Liver (tissue), 9 donors: ENCODE measurements around the gene BRINP1. TPM values are rescaled to one million over a fixed set of nuclear protein-coding genes. Genes with fewer than 3 reads are reported as not detected.

ENCODE experiments used
- DNase-seq: peaks from one replicate; pipeline ENCODE4 v3.0.0-alpha.2; 2017; ENCODE audit warnings: low spot score
- H3K27ac ChIP-seq, 2 donors: one replicate each; pipeline ENCODE4 v1.7.0; 2013; ENCODE audit warnings: inconsistent platforms in 2 of 2, low read length in 2 of 2, control low read depth in 1 of 2, low read depth in 1 of 2, mild to moderate bottlenecking in 1 of 2
- H3K27me3 ChIP-seq, 4 donors: one replicate each; pipeline versions ENCODE4 v1.6.1 to v1.7.0; 2013; ENCODE audit warnings: low read length in 3 of 4, inconsistent platforms in 1 of 4, mild to moderate bottlenecking in 1 of 4, moderate library complexity in 1 of 4; ENCODE audit not compliant: control insufficient read depth in 4 of 4, insufficient read depth in 4 of 4
- H3K36me3 ChIP-seq, 4 donors: one replicate each; pipeline versions ENCODE4 v1.6.1 to v1.7.0; 2013; ENCODE audit warnings: low read length in 3 of 4, mild to moderate bottlenecking in 3 of 4, low read depth in 1 of 4, moderate library complexity in 1 of 4; ENCODE audit not compliant: control insufficient read depth in 4 of 4, insufficient read depth in 3 of 4
- H3K4me1 ChIP-seq, 4 donors: one replicate each; pipeline versions ENCODE4 v1.6.1 to v1.7.0; 2013; ENCODE audit warnings: low read length in 3 of 4, mild to moderate bottlenecking in 3 of 4, moderate library complexity in 1 of 4; ENCODE audit not compliant: control insufficient read depth in 4 of 4, insufficient read depth in 4 of 4
- H3K4me3 ChIP-seq, 3 donors: one replicate each; pipeline versions ENCODE4 v1.6.1 to v1.7.0; 2013; ENCODE audit warnings: low read length in 3 of 3, control low read depth in 1 of 3, low read depth in 1 of 3, mild to moderate bottlenecking in 1 of 3
- H3K9ac ChIP-seq, 2 donors: one replicate each; pipeline ENCODE4 v1.7.0; 2013; ENCODE audit warnings: low read length in 2 of 2, mild to moderate bottlenecking in 2 of 2, moderate library complexity in 2 of 2, control low read depth in 1 of 2, low read depth in 1 of 2
- H3K9me3 ChIP-seq, 4 donors: one replicate each; pipeline versions ENCODE4 v1.6.1 to v1.7.0; 2013; ENCODE audit warnings: low read length in 3 of 4; ENCODE audit not compliant: control insufficient read depth in 4 of 4
- EGR1 ChIP-seq, 2 donors: IDR thresholded peaks; 2 replicates each; pipeline ENCODE4 v1.6.1; 2016 to 2018; ENCODE audit warnings: antibody characterized with exemption in 2 of 2, low read depth in 2 of 2
- FOXA1 ChIP-seq: IDR thresholded peaks from 2 replicates; pipeline ENCODE4 v1.6.1; 2016; ENCODE audit warnings: antibody characterized with exemption
- FOXA2 ChIP-seq: IDR thresholded peaks from 2 replicates; pipeline ENCODE4 v1.6.1; 2016; ENCODE audit warnings: antibody characterized with exemption
- GABPA ChIP-seq, 2 donors: IDR thresholded peaks in 1 of 2; conservative IDR thresholded peaks in 1 of 2; 2 replicates each; pipeline ENCODE4 v1.6.1; 2016; ENCODE audit warnings: antibody characterized with exemption in 2 of 2, mild to moderate bottlenecking in 1 of 2, moderate library complexity in 1 of 2
- HNF4A ChIP-seq, 2 donors: conservative IDR thresholded peaks; 2 replicates each; pipeline ENCODE4 v1.6.1; 2016; ENCODE audit warnings: antibody characterized with exemption in 2 of 2, mild to moderate bottlenecking in 2 of 2
- HNF4G ChIP-seq: IDR thresholded peaks from 2 replicates; pipeline ENCODE4 v1.6.1; 2016; ENCODE audit warnings: antibody characterized with exemption
- JUND ChIP-seq, 2 donors: IDR thresholded peaks; 2 replicates each; pipeline ENCODE4 v1.6.1; 2016; ENCODE audit warnings: antibody characterized with exemption in 2 of 2
- NR2F2 ChIP-seq: IDR thresholded peaks from 2 replicates; pipeline ENCODE4 v1.6.1; 2016; ENCODE audit warnings: antibody characterized with exemption
- RAD21 ChIP-seq, 2 donors: IDR thresholded peaks; 2 replicates each; pipeline ENCODE4 v1.6.1; 2016; ENCODE audit warnings: antibody characterized with exemption in 2 of 2, mild to moderate bottlenecking in 2 of 2
- REST ChIP-seq: IDR thresholded peaks from 2 replicates; pipeline ENCODE4 v1.6.1; 2016; ENCODE audit warnings: antibody characterized with exemption, mild to moderate bottlenecking
- RXRA ChIP-seq, 2 donors: IDR thresholded peaks; 2 replicates each; pipeline ENCODE4 v1.6.1; 2017 to 2018; ENCODE audit warnings: antibody characterized with exemption in 2 of 2, mild to moderate bottlenecking in 1 of 2
- SP1 ChIP-seq: IDR thresholded peaks from 2 replicates; pipeline ENCODE4 v1.6.1; 2018; ENCODE audit warnings: antibody characterized with exemption, mild to moderate bottlenecking
- TAF1 ChIP-seq: conservative IDR thresholded peaks from 2 replicates; pipeline ENCODE4 v1.6.1; 2016; ENCODE audit warnings: antibody characterized with exemption, mild to moderate bottlenecking
- YY1 ChIP-seq: IDR thresholded peaks from 2 replicates; pipeline ENCODE4 v1.6.1; 2016; ENCODE audit warnings: antibody characterized with exemption, mild to moderate bottlenecking
- ZBTB33 ChIP-seq: IDR thresholded peaks from 2 replicates; pipeline ENCODE4 v1.6.1; 2016; ENCODE audit warnings: antibody characterized with exemption
- WGBS: extraction: QIAGEN DNeasy Blood & Tissue Kit; methylation state at CpG from one replicate; pipeline ENCODE4 v1.1.7; 2013; 5-methylcytosine and 5-hydroxymethylcytosine counted together
- polyA plus RNA-seq, 2 donors: library from polyadenylated mRNA; stranded (reverse) in 1 of 2; unstranded in 1 of 2; fragments of 200-250 nt in 1 of 2; fragments of >200 nt in 1 of 2; fragmentation: Nextera tagmentation in 1 of 2; extraction: Ambion mirVana in 1 of 2; gene quantifications; one replicate each; pipeline versions ENCODE4 v1.2.1 to v1.2.3, GENCODE V29; 2013 to 2015
- total RNA-seq, 2 donors: library from RNA; depleted of rRNA; stranded (reverse); fragments of >200 nt; gene quantifications; one replicate each; pipeline ENCODE4 v1.2.3, GENCODE V29; 2014
- TF ChIP-seq, protein P1 (sequence below): IDR thresholded peaks from 2 replicates; pipeline ENCODE4 v1.6.1; 2016; ENCODE audit warnings: antibody characterized with exemption
- TF ChIP-seq, protein P2 (sequence below): fragments of 150-350 bp; IDR thresholded peaks from 2 replicates; pipeline ENCODE4 v1.5.1; 2017; ENCODE audit warnings: improper control_type of control experiment, low read depth, low read length; ENCODE audit not compliant: missing input control
- TF ChIP-seq, protein P3 (sequence below): IDR thresholded peaks from 2 replicates; pipeline ENCODE4 v1.6.1; 2016; ENCODE audit warnings: antibody characterized with exemption
- donor health status: healthy.
- donor health status: healthy.
- donor health status: healthy.
- donor health status: healthy.
- donor health status: healthy.

The BRINP1 gene, protein sequence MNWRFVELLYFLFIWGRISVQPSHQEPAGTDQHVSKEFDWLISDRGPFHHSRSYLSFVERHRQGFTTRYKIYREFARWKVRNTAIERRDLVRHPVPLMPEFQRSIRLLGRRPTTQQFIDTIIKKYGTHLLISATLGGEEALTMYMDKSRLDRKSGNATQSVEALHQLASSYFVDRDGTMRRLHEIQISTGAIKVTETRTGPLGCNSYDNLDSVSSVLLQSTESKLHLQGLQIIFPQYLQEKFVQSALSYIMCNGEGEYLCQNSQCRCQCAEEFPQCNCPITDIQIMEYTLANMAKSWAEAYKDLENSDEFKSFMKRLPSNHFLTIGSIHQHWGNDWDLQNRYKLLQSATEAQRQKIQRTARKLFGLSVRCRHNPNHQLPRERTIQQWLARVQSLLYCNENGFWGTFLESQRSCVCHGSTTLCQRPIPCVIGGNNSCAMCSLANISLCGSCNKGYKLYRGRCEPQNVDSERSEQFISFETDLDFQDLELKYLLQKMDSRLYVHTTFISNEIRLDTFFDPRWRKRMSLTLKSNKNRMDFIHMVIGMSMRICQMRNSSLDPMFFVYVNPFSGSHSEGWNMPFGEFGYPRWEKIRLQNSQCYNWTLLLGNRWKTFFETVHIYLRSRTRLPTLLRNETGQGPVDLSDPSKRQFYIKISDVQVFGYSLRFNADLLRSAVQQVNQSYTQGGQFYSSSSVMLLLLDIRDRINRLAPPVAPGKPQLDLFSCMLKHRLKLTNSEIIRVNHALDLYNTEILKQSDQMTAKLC
- total RNA-seq (under 1 TPM; under 0.01 to 0.33 TPM), polyA plus RNA-seq (under 1 TPM; 0.04 to 0.43 TPM)

GRCh38 chr9:119368681-119369581 is at the start of gene BRINP1:
Gene BRINP1 (minus strand): TSS chr9:119369435. CDS start chr9:119313355, 56,080 bp downstream.
- Histone ChIP-seq H3K9me3 (no peaks in the 10 kb centered on the region), H3K27me3 (peaks cover 0 to 12% (median 3%) of the 10 kb centered on the region in 4 donors), H3K36me3 (no peaks in the 10 kb centered on the region), H3K4me3 (peak within 1 kb of the TSS in 1 of 3 donors; percentile 37), H3K9ac (no peak within 1 kb of the TSS), H3K4me1 (peaks cover 0 to 5% (median 4%) of the 10 kb centered on the region in 4 donors), H3K27ac (no peak within 1 kb of the TSS)
- DNase-seq: no peak
- 3% methylated on average over 91 of the region's 91 CpGs for WGBS
- TF ChIP-seq NR2F2 (no peak), RAD21 (IDR thresholded peaks at IDR 0.05) (no peak), JUND (IDR thresholded peaks at IDR 0.05) (no peak), HNF4A (conservative IDR thresholded peaks at IDR 0.05) (no peak), REST (no peak), YY1 (no peak), FOXA2 (no peak), RXRA (IDR thresholded peaks at IDR 0.05) (no peak), GABPA (IDR thresholded peaks at IDR 0.05 in 1 of 2, conservative IDR thresholded peaks at IDR 0.05 in 1 of 2) (no peak), TAF1 (no peak), EGR1 (IDR thresholded peaks at IDR 0.05; ENCODE audit: low read depth in 2 of 2) (no peak), FOXA1 (no peak), HNF4G (no peak), ZBTB33 (no peak), SP1 (no peak)
- TF ChIP-seq, protein P1, sequence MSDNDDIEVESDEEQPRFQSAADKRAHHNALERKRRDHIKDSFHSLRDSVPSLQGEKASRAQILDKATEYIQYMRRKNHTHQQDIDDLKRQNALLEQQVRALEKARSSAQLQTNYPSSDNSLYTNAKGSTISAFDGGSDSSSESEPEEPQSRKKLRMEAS: no peak
- TF ChIP-seq, protein P2, sequence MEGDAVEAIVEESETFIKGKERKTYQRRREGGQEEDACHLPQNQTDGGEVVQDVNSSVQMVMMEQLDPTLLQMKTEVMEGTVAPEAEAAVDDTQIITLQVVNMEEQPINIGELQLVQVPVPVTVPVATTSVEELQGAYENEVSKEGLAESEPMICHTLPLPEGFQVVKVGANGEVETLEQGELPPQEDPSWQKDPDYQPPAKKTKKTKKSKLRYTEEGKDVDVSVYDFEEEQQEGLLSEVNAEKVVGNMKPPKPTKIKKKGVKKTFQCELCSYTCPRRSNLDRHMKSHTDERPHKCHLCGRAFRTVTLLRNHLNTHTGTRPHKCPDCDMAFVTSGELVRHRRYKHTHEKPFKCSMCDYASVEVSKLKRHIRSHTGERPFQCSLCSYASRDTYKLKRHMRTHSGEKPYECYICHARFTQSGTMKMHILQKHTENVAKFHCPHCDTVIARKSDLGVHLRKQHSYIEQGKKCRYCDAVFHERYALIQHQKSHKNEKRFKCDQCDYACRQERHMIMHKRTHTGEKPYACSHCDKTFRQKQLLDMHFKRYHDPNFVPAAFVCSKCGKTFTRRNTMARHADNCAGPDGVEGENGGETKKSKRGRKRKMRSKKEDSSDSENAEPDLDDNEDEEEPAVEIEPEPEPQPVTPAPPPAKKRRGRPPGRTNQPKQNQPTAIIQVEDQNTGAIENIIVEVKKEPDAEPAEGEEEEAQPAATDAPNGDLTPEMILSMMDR: no peak
- TF ChIP-seq, protein P3, sequence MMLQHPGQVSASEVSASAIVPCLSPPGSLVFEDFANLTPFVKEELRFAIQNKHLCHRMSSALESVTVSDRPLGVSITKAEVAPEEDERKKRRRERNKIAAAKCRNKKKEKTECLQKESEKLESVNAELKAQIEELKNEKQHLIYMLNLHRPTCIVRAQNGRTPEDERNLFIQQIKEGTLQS: no peak
